SK-N-SH treated with all-trans-retinoic acid at 6 μM for 48 hours (cell line): ENCODE data around the gene AUTS2.

ENCODE experiments used
- ATAC-seq: fragments of 200-7000 bp; cut with Tn5 transposase; 3 replicates; pipeline ENCODE4 v1.9.1; 2020; ENCODE audit warnings: mild to moderate bottlenecking, moderate library complexity
- BACH2 ChIP-seq: fragments of 250-450 bp; sonication (Bioruptor Pico); IDR thresholded peaks from 2 replicates; pipeline ENCODE4 v1.9.0; 2021; ENCODE audit warnings: mild to moderate bottlenecking, borderline replicate concordance
- CSDC2 ChIP-seq: fragments of 250-450 bp; sonication (Bioruptor Pico); IDR thresholded peaks from 2 replicates; pipeline ENCODE4 v1.5.0; 2020; ENCODE audit warnings: mild to moderate bottlenecking, moderate library complexity
- ESRRG ChIP-seq: fragments of 250-450 bp; sonication (Bioruptor Pico); IDR thresholded peaks from 2 replicates; pipeline ENCODE4 v1.6.1; 2021; ENCODE audit warnings: mild to moderate bottlenecking
- GLIS3 ChIP-seq: fragments of 250-450 bp; sonication (Bioruptor Pico); IDR thresholded peaks from 2 replicates; pipeline ENCODE4 v1.5.0; 2020; ENCODE audit warnings: mild to moderate bottlenecking, moderate library complexity
- OSR1 ChIP-seq: fragments of 250-450 bp; sonication (Bioruptor Pico); IDR thresholded peaks from 2 replicates; pipeline ENCODE4 v1.8.0; 2022; ENCODE audit warnings: moderate library complexity, mild to moderate bottlenecking, inconsistent platforms
- PPARA ChIP-seq: fragments of 250-450 bp; sonication (Bioruptor Pico); IDR thresholded peaks from 2 replicates; pipeline ENCODE4 v1.5.0; 2020; ENCODE audit warnings: mild to moderate bottlenecking, borderline replicate concordance
- RARB ChIP-seq: fragments of 250-450 bp; sonication (Bioruptor Pico); IDR thresholded peaks from 2 replicates; pipeline ENCODE4 v1.8.0; 2021; ENCODE audit warnings: mild to moderate bottlenecking, moderate library complexity
- SNAI2 ChIP-seq: fragments of 250-450 bp; sonication (Bioruptor Pico); IDR thresholded peaks from 2 replicates; pipeline ENCODE4 v1.5.0; 2020; ENCODE audit warnings: mild to moderate bottlenecking, moderate library complexity
- TOX ChIP-seq: fragments of 250-450 bp; sonication (Bioruptor Pico); IDR thresholded peaks from 2 replicates; pipeline ENCODE4 v1.8.0; 2021; ENCODE audit warnings: mild to moderate bottlenecking, moderate library complexity, borderline replicate concordance
- ZC3H10 ChIP-seq: fragments of 250-450 bp; sonication (Bioruptor Pico); IDR thresholded peaks from 2 replicates; pipeline ENCODE4 v1.5.1; 2021; ENCODE audit warnings: mild to moderate bottlenecking, moderate library complexity
- ZFP30 ChIP-seq: fragments of 450-650 bp; formaldehyde crosslinking; IDR thresholded peaks from 2 replicates; pipeline ENCODE4 v1.5.0; 2022; ENCODE audit warnings: mild to moderate bottlenecking, moderate library complexity
- ZNF8 ChIP-seq: fragments of 450-650 bp; formaldehyde crosslinking; IDR thresholded peaks from 2 replicates; pipeline ENCODE4 v1.5.0; 2020; ENCODE audit warnings: mild to moderate bottlenecking, moderate library complexity
- TF ChIP-seq, protein P1 (sequence below): fragments of 250-450 bp; sonication (Bioruptor Pico); IDR thresholded peaks from 2 replicates; pipeline ENCODE4 v1.5.1; 2020; ENCODE audit warnings: low read depth, mild to moderate bottlenecking, moderate library complexity
- TF ChIP-seq, protein P2 (sequence below): fragments of 250-450 bp; sonication (Bioruptor Pico); IDR thresholded peaks from 2 replicates; pipeline ENCODE4 v1.5.1; 2021; ENCODE audit warnings: mild to moderate bottlenecking, moderate library complexity
- TF ChIP-seq, protein P3 (sequence below): fragments of 250-450 bp; sonication (Bioruptor Pico); IDR thresholded peaks from 2 replicates; pipeline ENCODE4 v1.8.0; 2021; ENCODE audit warnings: low read depth, mild to moderate bottlenecking, moderate library complexity, borderline replicate concordance
- TF ChIP-seq, protein P4 (sequence below): fragments of 250-450 bp; sonication (Bioruptor Pico); IDR thresholded peaks from 2 replicates; pipeline ENCODE4 v1.5.0; 2020; ENCODE audit warnings: mild to moderate bottlenecking, moderate library complexity
- TF ChIP-seq, protein P5 (sequence below): fragments of 250-450 bp; sonication (Bioruptor Pico); IDR thresholded peaks from 2 replicates; pipeline ENCODE4 v1.8.0; 2020; ENCODE audit warnings: mild to moderate bottlenecking, moderate library complexity, borderline replicate concordance

The AUTS2 gene

DNA sequence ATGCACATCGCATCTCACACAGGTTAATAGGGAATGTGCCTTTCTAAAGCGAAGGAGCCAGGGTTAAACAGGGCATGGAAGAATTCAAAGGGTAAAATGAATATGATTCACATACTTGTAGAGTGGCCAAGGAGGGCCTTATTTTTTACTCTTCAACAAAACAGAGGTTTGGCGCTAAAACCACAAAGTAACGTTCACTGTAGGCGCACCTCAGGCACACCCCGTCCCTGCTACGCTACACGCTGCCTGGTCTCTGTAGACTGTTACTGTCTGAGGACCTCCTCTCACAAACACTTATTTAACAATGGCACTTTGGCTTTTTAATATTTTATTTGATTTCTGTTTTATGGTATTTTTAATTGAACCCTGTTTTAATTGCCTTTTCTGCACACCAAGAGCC lies 1071.6 kb downstream of the AUTS2 start:
- TF ChIP-seq, protein P1, sequence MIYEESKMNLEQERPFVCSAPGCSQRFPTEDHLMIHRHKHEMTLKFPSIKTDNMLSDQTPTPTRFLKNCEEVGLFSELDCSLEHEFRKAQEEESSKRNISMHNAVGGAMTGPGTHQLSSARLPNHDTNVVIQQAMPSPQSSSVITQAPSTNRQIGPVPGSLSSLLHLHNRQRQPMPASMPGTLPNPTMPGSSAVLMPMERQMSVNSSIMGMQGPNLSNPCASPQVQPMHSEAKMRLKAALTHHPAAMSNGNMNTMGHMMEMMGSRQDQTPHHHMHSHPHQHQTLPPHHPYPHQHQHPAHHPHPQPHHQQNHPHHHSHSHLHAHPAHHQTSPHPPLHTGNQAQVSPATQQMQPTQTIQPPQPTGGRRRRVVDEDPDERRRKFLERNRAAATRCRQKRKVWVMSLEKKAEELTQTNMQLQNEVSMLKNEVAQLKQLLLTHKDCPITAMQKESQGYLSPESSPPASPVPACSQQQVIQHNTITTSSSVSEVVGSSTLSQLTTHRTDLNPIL = no peak
- TF ChIP-seq, protein P2, sequence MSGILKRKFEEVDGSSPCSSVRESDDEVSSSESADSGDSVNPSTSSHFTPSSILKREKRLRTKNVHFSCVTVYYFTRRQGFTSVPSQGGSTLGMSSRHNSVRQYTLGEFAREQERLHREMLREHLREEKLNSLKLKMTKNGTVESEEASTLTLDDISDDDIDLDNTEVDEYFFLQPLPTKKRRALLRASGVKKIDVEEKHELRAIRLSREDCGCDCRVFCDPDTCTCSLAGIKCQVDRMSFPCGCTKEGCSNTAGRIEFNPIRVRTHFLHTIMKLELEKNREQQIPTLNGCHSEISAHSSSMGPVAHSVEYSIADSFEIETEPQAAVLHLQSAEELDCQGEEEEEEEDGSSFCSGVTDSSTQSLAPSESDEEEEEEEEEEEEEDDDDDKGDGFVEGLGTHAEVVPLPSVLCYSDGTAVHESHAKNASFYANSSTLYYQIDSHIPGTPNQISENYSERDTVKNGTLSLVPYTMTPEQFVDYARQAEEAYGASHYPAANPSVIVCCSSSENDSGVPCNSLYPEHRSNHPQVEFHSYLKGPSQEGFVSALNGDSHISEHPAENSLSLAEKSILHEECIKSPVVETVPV (CRISPR knock-in tag) = no peak
- no peak for TF ChIP-seq TOX (CRISPR knock-in tag)
- no peak for TF ChIP-seq PPARA (CRISPR knock-in tag)
- TF ChIP-seq ZNF8 (CRISPR knock-in tag) = no peak
- TF ChIP-seq OSR1 (CRISPR knock-in tag) = no peak
- TF ChIP-seq, protein P3, sequence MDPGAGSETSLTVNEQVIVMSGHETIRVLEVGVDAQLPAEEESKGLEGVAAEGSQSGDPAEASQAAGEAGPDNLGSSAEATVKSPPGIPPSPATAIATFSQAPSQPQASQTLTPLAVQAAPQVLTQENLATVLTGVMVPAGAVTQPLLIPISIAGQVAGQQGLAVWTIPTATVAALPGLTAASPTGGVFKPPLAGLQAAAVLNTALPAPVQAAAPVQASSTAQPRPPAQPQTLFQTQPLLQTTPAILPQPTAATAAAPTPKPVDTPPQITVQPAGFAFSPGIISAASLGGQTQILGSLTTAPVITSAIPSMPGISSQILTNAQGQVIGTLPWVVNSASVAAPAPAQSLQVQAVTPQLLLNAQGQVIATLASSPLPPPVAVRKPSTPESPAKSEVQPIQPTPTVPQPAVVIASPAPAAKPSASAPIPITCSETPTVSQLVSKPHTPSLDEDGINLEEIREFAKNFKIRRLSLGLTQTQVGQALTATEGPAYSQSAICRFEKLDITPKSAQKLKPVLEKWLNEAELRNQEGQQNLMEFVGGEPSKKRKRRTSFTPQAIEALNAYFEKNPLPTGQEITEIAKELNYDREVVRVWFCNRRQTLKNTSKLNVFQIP (CRISPR knock-in tag) = no peak
- no peak for TF ChIP-seq ZFP30 (CRISPR knock-in tag)
- TF ChIP-seq SNAI2 (CRISPR knock-in tag) = no peak
- TF ChIP-seq GLIS3 (CRISPR knock-in tag) = no peak
- no peak for TF ChIP-seq RARB (CRISPR knock-in tag)
- no peak for TF ChIP-seq ESRRG
- no peak for TF ChIP-seq CSDC2
- ATAC-seq = no peak

DNA sequence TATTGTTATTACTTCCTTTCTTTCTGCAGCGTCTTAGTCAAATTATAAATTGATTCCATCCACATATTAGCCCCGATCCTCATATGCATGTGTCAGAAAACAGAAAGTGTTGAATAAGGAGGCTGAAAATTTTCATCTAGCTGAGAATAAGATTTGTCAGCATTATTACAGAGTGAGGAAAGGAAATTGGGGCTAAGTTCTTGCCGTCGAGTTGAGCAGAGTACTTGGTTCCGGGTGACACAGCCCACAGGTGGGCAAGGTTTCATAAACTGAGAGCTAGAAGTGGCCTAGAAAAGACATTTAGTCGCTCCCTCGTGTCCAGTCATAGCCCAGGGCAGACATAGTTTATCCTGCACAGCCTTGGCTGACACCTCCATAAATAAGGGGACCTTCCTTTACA lies 1072.0 kb downstream of the AUTS2 start:
- TF ChIP-seq RARB (CRISPR knock-in tag) (no peak), CSDC2 (no peak), ZNF8 (CRISPR knock-in tag) (no peak), ZFP30 (CRISPR knock-in tag) (no peak)
- TF ChIP-seq, protein P3 (CRISPR knock-in tag) = no peak
- TF ChIP-seq, protein P4, sequence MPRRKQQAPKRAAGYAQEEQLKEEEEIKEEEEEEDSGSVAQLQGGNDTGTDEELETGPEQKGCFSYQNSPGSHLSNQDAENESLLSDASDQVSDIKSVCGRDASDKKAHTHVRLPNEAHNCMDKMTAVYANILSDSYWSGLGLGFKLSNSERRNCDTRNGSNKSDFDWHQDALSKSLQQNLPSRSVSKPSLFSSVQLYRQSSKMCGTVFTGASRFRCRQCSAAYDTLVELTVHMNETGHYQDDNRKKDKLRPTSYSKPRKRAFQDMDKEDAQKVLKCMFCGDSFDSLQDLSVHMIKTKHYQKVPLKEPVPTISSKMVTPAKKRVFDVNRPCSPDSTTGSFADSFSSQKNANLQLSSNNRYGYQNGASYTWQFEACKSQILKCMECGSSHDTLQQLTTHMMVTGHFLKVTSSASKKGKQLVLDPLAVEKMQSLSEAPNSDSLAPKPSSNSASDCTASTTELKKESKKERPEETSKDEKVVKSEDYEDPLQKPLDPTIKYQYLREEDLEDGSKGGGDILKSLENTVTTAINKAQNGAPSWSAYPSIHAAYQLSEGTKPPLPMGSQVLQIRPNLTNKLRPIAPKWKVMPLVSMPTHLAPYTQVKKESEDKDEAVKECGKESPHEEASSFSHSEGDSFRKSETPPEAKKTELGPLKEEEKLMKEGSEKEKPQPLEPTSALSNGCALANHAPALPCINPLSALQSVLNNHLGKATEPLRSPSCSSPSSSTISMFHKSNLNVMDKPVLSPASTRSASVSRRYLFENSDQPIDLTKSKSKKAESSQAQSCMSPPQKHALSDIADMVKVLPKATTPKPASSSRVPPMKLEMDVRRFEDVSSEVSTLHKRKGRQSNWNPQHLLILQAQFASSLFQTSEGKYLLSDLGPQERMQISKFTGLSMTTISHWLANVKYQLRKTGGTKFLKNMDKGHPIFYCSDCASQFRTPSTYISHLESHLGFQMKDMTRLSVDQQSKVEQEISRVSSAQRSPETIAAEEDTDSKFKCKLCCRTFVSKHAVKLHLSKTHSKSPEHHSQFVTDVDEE = no peak
- TF ChIP-seq, protein P1 = no peak
- no peak for ATAC-seq

DNA sequence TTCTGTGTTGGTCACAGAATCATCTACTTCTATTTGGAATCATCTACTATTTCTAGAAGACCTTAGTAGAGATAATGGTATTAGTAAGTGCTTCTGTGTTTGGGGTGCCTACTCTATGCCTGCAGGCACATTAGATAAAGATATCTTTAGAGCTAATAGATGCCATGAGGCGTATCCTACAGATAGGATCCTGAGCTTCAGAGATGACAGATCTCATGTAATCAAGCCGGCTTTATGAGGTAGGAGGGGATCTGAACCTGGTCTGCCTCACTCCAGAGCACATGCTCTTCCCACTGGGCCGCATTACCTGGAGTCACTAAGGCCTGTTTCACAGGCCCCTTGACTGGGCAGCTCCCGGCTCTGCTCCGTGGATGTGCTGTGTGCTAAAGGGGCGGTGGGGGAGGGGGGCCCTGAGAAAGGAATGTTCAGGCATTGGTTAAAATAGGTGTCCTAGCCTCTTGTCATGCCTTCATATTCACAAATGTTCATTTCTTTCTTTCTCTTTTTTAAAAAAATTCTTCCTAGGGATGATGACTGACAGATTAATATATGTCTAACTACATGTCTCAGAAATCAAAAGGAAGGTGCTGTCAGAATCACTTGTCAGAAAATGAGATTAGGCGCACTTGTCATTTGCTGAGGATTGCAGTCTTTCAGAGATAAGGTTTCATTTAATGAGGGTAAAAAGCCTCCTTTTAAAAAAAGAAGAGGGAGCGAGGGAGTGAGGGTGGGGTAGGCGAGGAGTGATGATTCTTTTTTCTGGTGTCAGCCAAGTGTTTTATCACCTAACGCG lies 1075.7 kb downstream of the AUTS2 start:
- no peak for ATAC-seq

More for the DNA sequence above, 1075.7 kb downstream of the AUTS2 start:
- TF ChIP-seq SNAI2 (CRISPR knock-in tag) (no peak), CSDC2 (no peak), ZC3H10 (no peak), ESRRG (no peak), BACH2 (CRISPR knock-in tag) (no peak)
- TF ChIP-seq, protein P5, sequence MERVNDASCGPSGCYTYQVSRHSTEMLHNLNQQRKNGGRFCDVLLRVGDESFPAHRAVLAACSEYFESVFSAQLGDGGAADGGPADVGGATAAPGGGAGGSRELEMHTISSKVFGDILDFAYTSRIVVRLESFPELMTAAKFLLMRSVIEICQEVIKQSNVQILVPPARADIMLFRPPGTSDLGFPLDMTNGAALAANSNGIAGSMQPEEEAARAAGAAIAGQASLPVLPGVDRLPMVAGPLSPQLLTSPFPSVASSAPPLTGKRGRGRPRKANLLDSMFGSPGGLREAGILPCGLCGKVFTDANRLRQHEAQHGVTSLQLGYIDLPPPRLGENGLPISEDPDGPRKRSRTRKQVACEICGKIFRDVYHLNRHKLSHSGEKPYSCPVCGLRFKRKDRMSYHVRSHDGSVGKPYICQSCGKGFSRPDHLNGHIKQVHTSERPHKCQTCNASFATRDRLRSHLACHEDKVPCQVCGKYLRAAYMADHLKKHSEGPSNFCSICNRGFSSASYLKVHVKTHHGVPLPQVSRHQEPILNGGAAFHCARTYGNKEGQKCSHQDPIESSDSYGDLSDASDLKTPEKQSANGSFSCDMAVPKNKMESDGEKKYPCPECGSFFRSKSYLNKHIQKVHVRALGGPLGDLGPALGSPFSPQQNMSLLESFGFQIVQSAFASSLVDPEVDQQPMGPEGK = no peak
- TF ChIP-seq, protein P4 = no peak
